Transverse colon (tissue), 4 donors: ENCODE results near the gene KRTAP10-8. TPM values are rescaled to one million over a fixed set of nuclear protein-coding genes. Genes with fewer than 3 reads are reported as not detected.
"Not testable (repeated sequence)": the region's sequence is repeated elsewhere in the genome, so short reads cannot be mapped to it uniquely, and the experiment has no call there.

Experiments used
- DNase-seq: peaks from one replicate; pipeline ENCODE4 v3.0.0-alpha.2; 2019
- H3K27ac ChIP-seq, 4 donors: fragments of 200-600 bp; sonication (generic); 2 replicates each; pipeline ENCODE4 v1.5.1; 2016 to 2018; ENCODE audit warnings: inconsistent platforms in 4 of 4
- H3K27me3 ChIP-seq: fragments of 200-600 bp; sonication (generic); 2 replicates; pipeline ENCODE4 v1.5.1; 2017; ENCODE audit warnings: inconsistent platforms
- H3K36me3 ChIP-seq, 4 donors: fragments of 200-600 bp; sonication (generic); 2 replicates each; pipeline ENCODE4 v1.5.1; 2017 to 2019; ENCODE audit warnings: inconsistent platforms in 4 of 4
- H3K4me1 ChIP-seq, 4 donors: fragments of 200-600 bp; sonication (generic); 2 replicates each; pipeline ENCODE4 v1.5.1; 2017 to 2020; ENCODE audit warnings: inconsistent platforms in 4 of 4
- H3K4me3 ChIP-seq, 4 donors: fragments of 200-600 bp; sonication (generic); 1 replicate in 1 of 4; 2 replicates in 3 of 4; pipeline versions ENCODE4 v1.5.1 to v1.6.1; 2017 to 2019; ENCODE audit warnings: inconsistent platforms in 4 of 4
- H3K9me3 ChIP-seq, 2 donors: fragments of 200-600 bp; sonication (generic); 2 replicates each; pipeline ENCODE4 v1.5.1; 2017 to 2019; ENCODE audit warnings: inconsistent platforms in 2 of 2
- EP300 ChIP-seq: sonication (generic); formaldehyde crosslinking; IDR thresholded peaks from one replicate; pipeline ENCODE4 v1.6.1; 2017; ENCODE audit warnings: antibody characterized with exemption, low read depth
- POLR2A ChIP-seq: fragments of 450-650 bp; IDR thresholded peaks from one replicate; pipeline ENCODE4 v1.6.1; 2016; ENCODE audit warnings: antibody characterized with exemption, mild to moderate bottlenecking, moderate library complexity
- POLR2AphosphoS5 ChIP-seq, 3 donors: sonication (generic); formaldehyde crosslinking; IDR thresholded peaks; one replicate each; pipeline ENCODE4 v1.6.1; 2016; ENCODE audit warnings: antibody characterized with exemption in 3 of 3
- WGBS, 2 donors: methylation state at CpG; one replicate each; pipeline ENCODE4 v1.1.5; 2018; ENCODE audit warnings: low coverage in 1 of 2; 5-methylcytosine and 5-hydroxymethylcytosine counted together
- in situ Hi-C, 4 donors: fragments of 200-750 bp; cut with MboI; loops; one replicate each; pipeline versions ENCODE4 v1.15.0 to v1.15.1; 2017; ENCODE audit warnings: low sequenced_read_pairs in 3 of 4, low pct_ligation_motif_present in 1 of 4, low pct_unique_long_range_greater_than_20kb in 1 of 4
- intact Hi-C: fragments of 100-400 bp; cut with DNase I; formaldehyde crosslinking; loops from one replicate; pipeline ENCODE4 v1.15.1; 2023; ENCODE audit warnings: low total_unique reads
- total RNA-seq, 4 donors: library from RNA; depleted of rRNA; stranded (reverse); fragments of >200 nt; gene quantifications; one replicate each; pipeline ENCODE4 v1.1.0, GENCODE V29; 2016
- TF ChIP-seq, protein P1 (sequence below), 5 experiments: fragments of 200-600 bp in 3 of 5; fragments of 450-650 bp in 2 of 5; sonication (generic) in 3 of 5; IDR thresholded peaks; 1 replicate in 2 of 5; 2 replicates in 3 of 5; pipeline ENCODE4 v1.5.1; 2016 to 2017; ENCODE audit warnings: antibody characterized with exemption in 5 of 5, inconsistent platforms in 3 of 5, mild to moderate bottlenecking in 2 of 5, moderate library complexity in 1 of 5

Gene KRTAP10-8
- total RNA-seq, 4 donors from 2014 or later = not detected

DNA sequence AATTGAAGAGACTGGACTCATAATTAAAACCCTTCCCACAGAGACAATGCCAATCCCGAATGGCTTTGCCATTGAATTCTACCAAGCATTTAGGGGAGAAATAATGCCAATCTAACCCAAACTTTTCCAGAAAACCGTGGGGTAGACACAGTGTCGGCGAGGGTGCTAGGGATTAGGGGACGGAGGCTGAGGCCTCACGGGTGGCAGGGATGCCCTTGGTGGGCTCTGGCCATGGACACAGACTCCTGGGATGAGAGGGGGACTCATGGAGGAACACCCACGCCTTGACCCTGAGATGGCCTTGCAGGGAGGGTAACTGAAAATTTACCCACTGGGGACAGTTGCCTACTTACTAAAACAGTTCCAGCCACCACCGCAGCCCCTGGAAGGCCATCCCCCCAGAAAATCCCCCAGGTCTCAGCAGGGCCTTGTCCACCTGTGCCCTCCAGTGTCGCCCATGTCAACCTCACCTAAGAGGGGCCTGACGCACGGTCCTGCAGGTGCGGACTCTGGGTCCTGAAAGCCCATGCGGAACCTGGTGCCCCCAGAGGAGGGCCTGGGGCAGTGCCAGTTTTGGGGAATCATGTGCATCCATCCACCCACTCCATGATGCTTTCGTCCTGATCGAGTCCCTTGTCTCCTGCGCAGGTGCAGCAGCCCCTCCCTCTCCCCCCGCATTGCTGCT is 33.4 kb upstream of the KRTAP10-8 start:
- Histone ChIP-seq H3K9me3 (peaks cover 9 to 12% of the 10 kb centered on the region in 2 donors), H3K4me1 (peaks cover 0 to 11% (median 8%) of the 10 kb centered on the region in 4 donors), H3K27ac (no peak overlapping the region), H3K36me3 (no peaks in the 10 kb centered on the region), H3K27me3 (peaks cover 4% of the 10 kb centered on the region), H3K4me3 (no peak overlapping the region)
- TF ChIP-seq POLR2A (no peak), POLR2AphosphoS5 (IDR thresholded peaks at IDR 0.05) (no peak), EP300 (no peak)
- TF ChIP-seq, protein P1, sequence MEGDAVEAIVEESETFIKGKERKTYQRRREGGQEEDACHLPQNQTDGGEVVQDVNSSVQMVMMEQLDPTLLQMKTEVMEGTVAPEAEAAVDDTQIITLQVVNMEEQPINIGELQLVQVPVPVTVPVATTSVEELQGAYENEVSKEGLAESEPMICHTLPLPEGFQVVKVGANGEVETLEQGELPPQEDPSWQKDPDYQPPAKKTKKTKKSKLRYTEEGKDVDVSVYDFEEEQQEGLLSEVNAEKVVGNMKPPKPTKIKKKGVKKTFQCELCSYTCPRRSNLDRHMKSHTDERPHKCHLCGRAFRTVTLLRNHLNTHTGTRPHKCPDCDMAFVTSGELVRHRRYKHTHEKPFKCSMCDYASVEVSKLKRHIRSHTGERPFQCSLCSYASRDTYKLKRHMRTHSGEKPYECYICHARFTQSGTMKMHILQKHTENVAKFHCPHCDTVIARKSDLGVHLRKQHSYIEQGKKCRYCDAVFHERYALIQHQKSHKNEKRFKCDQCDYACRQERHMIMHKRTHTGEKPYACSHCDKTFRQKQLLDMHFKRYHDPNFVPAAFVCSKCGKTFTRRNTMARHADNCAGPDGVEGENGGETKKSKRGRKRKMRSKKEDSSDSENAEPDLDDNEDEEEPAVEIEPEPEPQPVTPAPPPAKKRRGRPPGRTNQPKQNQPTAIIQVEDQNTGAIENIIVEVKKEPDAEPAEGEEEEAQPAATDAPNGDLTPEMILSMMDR (IDR thresholded peaks at IDR 0.05) = no peak
- in situ Hi-C loops (loop anchor here in 2 of 4 donors (25.0 kb wide), 1 partner anchor 109 kb away; the partner anchor contains the start of genes KRTAP10-12 (in 2 of the 2) and KRTAP12-1 (in 2 of the 2)), intact Hi-C loops (no loop called here)
- WGBS, 2 donors = 80 to 93% methylated on average over 1 to 17 of the region's 17 CpGs
- no peak for DNase-seq

GRCh38 chr21:44579056-44579832 is 32.6 kb upstream of the KRTAP10-8 start:
- in situ Hi-C loops = loop anchor here in 2 of 4 donors (25.0 kb wide), 1 partner anchor 108 kb away; the partner anchor contains the start of genes KRTAP10-12 (in 2 of the 2) and KRTAP12-1 (in 2 of the 2)
- intact Hi-C loops = no loop called here
- 76% methylated on average over 18 of the region's 22 CpGs; no CpG with 5 or more reads in 1 of the 2 donors for WGBS, 2 donors
- Histone ChIP-seq H3K27ac (no peak overlapping the region), H3K36me3 (no peaks in the 10 kb centered on the region), H3K27me3 (peaks cover 4% of the 10 kb centered on the region), H3K4me1 (peaks cover 0 to 9% (median 6%) of the 10 kb centered on the region in 4 donors), H3K9me3 (peaks cover 9 to 12% of the 10 kb centered on the region in 2 donors), H3K4me3 (no peak overlapping the region)
- no peak for DNase-seq
- no peak for TF ChIP-seq POLR2A
- TF ChIP-seq, protein P1 (IDR thresholded peaks at IDR 0.05) = no peak
- TF ChIP-seq POLR2AphosphoS5 (IDR thresholded peaks at IDR 0.05) = no peak
- no peak for TF ChIP-seq EP300

DNA sequence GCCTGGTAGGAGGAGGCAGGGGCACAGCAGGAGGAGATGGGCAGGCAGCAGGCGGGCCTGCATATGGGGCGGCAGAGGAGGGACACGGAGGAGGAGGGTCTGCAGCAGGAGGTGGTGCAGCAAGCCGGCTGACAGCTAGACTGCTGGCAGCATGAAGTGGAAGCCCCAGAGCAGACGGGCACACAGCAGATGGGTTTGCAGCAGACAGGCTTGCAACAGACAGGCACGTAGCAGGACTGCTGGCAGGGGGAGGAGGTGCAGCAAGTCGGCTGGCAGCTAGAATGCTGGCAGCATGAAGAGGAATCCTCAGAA is 32.1 kb upstream of the KRTAP10-8 start:
- in situ Hi-C loops (loop anchor here in 2 of 4 donors (25.0 kb wide), 1 partner anchor 108 kb away; the partner anchor contains the start of genes KRTAP10-12 (in 2 of the 2) and KRTAP12-1 (in 2 of the 2)), intact Hi-C loops (no loop called here)
- Histone ChIP-seq H3K27ac (no peak overlapping the region), H3K4me3 (no peak overlapping the region), H3K9me3 (peaks cover 9 to 12% of the 10 kb centered on the region in 2 donors), H3K4me1 (peaks cover 0 to 4% (median under 1%) of the 10 kb centered on the region in 4 donors), H3K36me3 (no peaks in the 10 kb centered on the region), H3K27me3 (peaks cover 1% of the 10 kb centered on the region)
- no peak for TF ChIP-seq EP300
- TF ChIP-seq POLR2AphosphoS5 (IDR thresholded peaks at IDR 0.05) = no peak
- no peak for DNase-seq
- WGBS, 2 donors = 62 to 100% methylated on average over 3 to 7 of the region's 7 CpGs

DNA sequence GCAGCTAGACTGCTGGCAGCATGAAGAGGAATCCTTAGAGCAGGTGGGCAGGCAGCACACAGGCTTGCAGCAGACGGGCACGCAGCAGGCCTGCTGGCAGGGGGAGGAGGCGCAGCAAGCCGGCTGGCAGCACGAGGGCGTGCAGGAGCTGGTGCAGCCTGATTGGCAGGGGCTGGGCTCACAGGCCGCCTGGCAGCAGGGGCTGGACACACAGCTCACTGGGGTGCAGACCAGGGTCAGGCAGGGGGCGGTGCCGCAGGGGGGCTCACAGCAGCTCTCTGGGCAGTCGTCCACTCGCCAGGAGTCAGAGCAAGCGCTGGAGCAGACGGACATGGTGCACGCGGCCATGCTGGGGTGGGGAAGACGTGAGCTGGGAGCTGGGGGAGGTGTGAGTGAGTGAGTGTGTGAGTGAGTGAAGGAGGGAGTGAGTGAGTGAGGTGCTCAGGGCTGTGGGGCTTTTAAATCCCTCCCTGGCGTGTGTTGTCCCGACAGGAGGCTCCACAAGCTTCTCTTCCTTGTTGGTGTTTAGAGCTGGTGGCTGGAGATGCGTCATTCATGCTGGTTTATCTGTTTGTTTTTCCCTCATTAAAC is 31.6 kb upstream of the KRTAP10-8 start, which contains the start of gene KRTAP10-5:
Gene KRTAP10-5, minus strand, starts transcription at position 374 of the 591 bp plus-strand sequence. Its CDS starts 26 bp downstream, at position 348.
- H3K4me1 ChIP-seq, H3K27ac ChIP-seq, intact Hi-C loops, H3K4me3 ChIP-seq, DNase-seq, H3K27me3 ChIP-seq, H3K36me3 ChIP-seq: not testable (repeated sequence)
- TF ChIP-seq, protein P1 (IDR thresholded peaks at IDR 0.05) = peak in 1 of 5 experiments; percentile 9
- H3K9me3 ChIP-seq = peaks cover 9 to 12% of the 10 kb centered on the region in 2 donors
- 20 to 30% methylated on average over 2 to 17 of the region's 19 CpGs for WGBS, 2 donors
- in situ Hi-C loops = loop anchor here in 2 of 4 donors (25.0 kb wide), 1 partner anchor 107 kb away; the partner anchor contains the start of genes KRTAP10-12 (in 2 of the 2) and KRTAP12-1 (in 2 of the 2)
